TTC549 (cell line): ENCODE measurements around the gene SLC22A25.
A peak's percentile ranks its signal among the peaks of the same experiment; 100 is the strongest.

ENCODE experiments used
- FAIRE-seq: peaks from 2 replicates; lab custom pipeline; 2012; peaks lifted over from hg19 to GRCh38; lab: Jason Lieb, UNC

The SLC22A25 gene

DNA sequence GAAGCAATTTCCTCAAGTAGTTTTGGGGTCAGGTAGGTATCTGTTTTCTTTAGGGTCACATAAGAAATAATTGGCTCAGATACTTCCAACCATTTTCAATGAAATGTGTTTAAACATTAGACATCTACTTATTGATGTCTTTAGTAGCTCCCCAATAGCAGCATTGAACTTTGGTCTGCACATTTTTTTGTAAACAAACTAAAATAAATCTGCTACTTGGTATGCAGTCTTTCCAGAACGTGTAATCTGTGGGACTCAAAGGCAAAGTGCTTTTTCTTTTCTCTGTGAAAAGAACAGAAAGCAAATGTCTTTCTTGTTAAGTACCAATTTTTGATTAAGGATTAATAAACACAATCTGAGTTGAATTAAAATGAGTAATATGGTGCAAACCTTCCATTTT is 13.6 kb downstream of the SLC22A25 start:
- no peak for FAIRE-seq

DNA sequence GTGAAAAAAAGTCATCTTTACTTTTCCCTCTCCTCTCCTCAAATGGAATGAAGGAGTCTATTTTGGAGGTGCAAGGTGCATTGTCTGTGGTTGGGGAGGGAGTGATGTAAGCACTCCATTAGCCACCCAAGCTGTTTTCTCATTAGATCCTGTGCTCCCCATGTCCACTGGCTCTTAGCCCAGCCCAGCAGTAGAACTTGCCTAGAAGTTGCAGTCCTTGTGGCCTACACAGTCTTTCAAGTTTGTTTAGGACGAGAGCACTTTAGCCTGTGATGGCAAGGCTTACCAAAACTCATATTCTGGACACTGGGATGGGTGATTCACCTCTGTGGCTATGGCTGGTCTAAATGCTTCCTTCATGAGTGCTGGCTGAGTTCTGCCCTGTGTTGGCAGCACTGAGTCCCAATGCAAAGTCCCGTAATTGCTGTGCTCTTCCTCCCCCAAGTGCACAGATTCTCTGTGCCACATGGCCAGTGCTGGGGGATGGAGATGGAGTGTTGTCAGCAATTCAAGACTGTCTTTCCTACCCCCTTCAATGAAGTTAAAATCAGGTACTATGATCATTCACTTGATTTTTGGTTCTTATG is 15.8 kb downstream of the SLC22A25 start:
- no peak for FAIRE-seq

GRCh38 chr11:63226488-63227114 is 16.8 kb downstream of the SLC22A25 start:
- no peak for FAIRE-seq

DNA sequence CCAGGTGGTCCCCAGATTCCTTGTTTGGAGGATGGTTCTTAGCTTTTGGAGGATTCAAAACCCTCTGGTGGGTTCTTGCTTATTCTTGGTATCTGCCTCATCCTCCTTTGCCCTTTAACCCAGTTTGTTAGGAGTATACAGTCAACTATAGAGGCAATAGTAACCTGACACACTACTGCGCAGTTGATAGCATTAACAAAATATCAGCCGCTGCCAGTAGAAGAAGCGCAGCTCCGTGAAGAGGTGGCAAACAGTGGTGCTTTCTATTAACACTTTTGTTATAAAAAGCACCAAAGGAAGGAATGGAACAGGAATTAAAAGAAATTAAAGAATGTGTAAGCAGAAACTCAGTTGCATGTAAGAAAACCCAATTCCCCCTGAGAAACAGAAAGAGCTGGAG is 29.3 kb downstream of the SLC22A25 start:
- FAIRE-seq: no peak

GRCh38 chr11:63212742-63213141 is 30.7 kb downstream of the SLC22A25 start:
- FAIRE-seq: peak; percentile 66

DNA sequence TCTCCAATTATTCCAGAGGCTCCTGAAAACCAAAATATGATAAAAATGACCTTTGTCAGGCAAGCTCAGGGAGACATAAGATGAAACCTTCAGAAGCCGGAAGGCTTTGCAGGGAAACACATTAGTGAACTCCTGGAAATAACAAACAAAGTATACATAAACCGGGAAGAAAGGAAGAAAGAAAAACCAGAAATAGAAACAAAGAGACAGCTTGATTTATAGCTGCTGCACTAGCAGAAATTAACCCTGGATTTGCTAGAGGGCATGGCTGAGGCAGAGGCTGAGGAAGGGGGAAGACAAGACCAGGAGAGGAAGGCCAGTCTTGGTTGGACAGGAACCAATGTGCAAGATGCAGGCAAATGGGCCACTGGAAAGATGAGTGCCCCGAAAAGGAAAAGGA is 33.3 kb downstream of the SLC22A25 start:
- no peak for FAIRE-seq
